BE2C (cell line): ENCODE data around the gene ANTXRL.

Experiments
- DNase-seq: peaks from one replicate; pipeline ENCODE4 v3.0.0-alpha.2; 2020
- H3K27me3 ChIP-seq: fragments of 250-450 bp; sonication (Bioruptor Pico); 2 replicates; pipeline ENCODE4 v1.5.1; 2020; ENCODE audit warnings: mild to moderate bottlenecking
- H3K36me3 ChIP-seq: fragments of 250-450 bp; sonication (Bioruptor Pico); 2 replicates; pipeline ENCODE4 v1.5.1; 2020; ENCODE audit warnings: mild to moderate bottlenecking
- H3K4me1 ChIP-seq: fragments of 250-450 bp; sonication (Bioruptor Pico); 2 replicates; pipeline ENCODE4 v1.5.1; 2020
- H3K4me3 ChIP-seq: 2 replicates; pipeline ENCODE4 v1.5.1; 2011; ENCODE audit warnings: low read depth, low read length
- H3K9me3 ChIP-seq: fragments of 250-450 bp; sonication (Bioruptor Pico); 2 replicates; pipeline ENCODE4 v1.5.1; 2020
- TF ChIP-seq, protein P1 (sequence below): IDR thresholded peaks from 2 replicates; pipeline ENCODE4 v1.5.1; 2012; ENCODE audit warnings: mild to moderate bottlenecking, low read depth, low read length

Gene ANTXRL

DNA sequence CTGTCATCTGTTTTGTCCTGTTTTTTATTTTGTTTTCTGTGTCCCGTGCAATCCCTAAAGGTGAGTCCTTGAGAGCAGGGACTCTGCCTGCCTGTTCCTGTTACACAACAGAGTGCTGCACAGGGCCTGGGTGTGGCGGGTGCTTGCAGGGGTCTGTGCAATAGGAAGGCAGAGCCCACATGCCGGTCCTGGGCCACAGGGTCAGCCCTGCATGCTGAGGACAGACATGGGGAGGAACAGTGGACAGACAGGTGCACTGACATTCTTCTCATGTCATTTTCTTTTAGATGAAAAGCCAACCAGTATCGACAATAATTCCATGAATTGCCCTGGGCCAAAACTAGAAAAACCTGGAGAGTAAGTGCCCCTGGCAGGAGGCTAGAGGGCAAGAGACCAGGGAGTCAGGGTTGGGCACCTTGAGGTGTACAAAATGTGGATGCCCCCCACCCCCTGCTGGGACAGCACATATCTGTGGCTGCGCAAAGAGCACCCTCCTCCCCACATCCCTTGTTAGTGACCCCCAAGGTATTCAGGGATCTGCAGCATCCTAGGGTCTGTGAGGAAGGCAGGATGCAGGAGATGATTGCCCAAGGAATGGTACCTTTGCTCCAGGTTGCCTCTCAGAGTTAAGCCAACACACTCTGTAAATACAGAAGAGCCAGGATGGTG, 19.9 kb downstream of the ANTXRL start:
- H3K27me3 ChIP-seq: no peaks in the 10 kb centered on the region
- DNase-seq: no peak
- no peaks in the 10 kb centered on the region for H3K4me1 ChIP-seq
- no peaks in the 10 kb centered on the region for H3K36me3 ChIP-seq
- H3K4me3 ChIP-seq: no peak overlapping the region
- TF ChIP-seq, protein P1, sequence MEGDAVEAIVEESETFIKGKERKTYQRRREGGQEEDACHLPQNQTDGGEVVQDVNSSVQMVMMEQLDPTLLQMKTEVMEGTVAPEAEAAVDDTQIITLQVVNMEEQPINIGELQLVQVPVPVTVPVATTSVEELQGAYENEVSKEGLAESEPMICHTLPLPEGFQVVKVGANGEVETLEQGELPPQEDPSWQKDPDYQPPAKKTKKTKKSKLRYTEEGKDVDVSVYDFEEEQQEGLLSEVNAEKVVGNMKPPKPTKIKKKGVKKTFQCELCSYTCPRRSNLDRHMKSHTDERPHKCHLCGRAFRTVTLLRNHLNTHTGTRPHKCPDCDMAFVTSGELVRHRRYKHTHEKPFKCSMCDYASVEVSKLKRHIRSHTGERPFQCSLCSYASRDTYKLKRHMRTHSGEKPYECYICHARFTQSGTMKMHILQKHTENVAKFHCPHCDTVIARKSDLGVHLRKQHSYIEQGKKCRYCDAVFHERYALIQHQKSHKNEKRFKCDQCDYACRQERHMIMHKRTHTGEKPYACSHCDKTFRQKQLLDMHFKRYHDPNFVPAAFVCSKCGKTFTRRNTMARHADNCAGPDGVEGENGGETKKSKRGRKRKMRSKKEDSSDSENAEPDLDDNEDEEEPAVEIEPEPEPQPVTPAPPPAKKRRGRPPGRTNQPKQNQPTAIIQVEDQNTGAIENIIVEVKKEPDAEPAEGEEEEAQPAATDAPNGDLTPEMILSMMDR: no peak
- H3K9me3 ChIP-seq: no peaks in the 10 kb centered on the region

DNA sequence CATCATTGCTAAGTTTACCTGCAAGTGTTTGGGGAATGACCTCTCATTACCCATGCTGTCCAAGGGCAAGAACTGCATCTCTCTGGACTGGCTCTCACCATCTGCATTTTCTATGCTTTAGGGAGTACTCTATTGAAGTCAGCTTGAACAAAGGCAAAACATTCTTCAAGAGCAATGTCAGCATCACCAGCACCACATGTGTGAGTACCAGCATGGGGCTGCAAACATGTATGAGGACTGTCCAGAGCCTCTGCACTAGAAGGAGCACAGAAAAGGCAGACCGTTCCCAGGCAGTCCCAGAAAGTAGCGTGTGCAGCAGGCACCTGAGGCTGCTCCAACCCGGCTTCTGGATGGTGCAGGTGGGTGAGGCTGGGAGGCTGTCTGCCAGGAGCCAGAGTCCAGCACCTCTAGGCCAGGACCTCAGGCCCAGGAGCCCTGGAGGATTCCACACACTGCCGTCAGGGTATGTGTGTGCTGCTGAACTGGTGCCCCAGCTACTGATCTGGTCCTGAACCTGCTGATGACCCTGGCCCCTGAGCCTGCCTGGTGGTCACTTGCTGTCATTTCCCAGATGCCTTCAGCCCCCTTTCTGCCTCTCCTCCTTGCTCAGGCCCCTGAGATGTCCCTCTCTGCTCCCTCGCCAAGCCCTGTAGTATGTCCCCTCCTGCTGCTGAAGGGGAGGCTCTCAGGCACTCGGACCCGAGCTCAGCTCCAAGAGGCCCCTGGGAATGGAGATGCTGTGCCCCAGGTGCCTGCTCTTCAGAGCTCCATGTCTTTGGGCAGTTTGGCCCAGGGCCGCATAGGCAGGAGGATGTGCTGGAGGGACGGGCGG, 20.7 kb downstream of the ANTXRL start:
- Histone ChIP-seq H3K4me3 (no peak overlapping the region), H3K9me3 (no peaks in the 10 kb centered on the region), H3K36me3 (no peaks in the 10 kb centered on the region), H3K27me3 (no peaks in the 10 kb centered on the region), H3K4me1 (no peaks in the 10 kb centered on the region)
- DNase-seq: no peak
- TF ChIP-seq, protein P1: no peak

DNA sequence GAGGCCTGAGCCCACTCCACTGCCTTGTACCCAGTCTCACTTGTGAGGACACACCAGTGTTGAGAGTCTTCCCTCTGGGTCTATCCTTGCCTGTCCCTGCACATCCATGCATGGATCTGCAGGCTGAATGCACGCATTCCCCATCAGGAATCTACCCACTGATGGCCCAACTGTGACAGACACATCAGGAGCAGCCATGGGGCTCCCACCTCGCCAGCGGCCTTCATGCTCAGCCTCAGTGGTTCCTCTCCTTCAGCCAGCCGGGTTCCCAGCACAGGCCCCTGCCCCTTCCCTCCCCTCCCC, 21.3 kb downstream of the ANTXRL start:
- no peaks in the 10 kb centered on the region for H3K9me3 ChIP-seq
- H3K4me1 ChIP-seq: no peaks in the 10 kb centered on the region
- TF ChIP-seq, protein P1: no peak
- H3K4me3 ChIP-seq: no peak overlapping the region
- H3K27me3 ChIP-seq: no peaks in the 10 kb centered on the region
- no peak for DNase-seq
- H3K36me3 ChIP-seq: no peaks in the 10 kb centered on the region

DNA sequence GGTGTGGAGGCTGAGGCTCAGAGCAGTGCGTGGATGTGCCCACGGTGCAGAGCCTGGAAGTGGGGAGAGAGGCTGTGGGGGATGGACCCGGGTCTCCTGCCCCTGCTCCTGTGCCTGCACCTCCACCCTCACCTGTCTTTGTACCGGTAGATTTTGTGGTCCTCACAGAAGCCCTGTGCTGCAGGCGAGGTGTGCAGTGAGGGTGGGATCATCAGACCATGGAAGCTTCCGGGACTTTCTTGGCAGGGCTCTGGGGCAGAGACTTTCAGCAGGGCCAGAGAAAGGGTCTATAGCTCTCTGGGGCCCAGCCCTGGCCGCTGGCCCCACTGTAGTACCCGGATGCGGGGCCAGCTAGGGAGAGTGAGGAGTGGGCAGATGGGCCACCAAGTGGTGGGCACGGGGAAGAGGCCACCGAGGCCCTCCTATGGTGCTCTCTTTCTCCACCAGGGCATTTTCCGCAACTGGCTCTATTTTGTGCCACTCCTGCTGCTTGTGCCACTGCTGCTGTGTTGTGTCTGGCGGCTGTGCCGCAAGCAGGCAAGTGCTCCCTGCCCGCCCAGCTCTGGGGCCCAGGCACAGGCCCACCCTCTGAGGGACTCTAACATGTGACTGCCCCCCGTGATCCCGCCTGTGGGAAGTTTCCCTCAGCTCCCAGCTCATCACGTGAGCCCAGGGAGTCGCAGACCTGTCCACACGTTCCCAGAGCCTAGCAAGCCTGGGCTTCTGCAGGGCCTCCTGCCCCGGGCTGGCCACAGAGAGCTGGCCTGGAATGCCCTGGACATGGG, 22.1 kb downstream of the ANTXRL start:
- no peaks in the 10 kb centered on the region for H3K27me3 ChIP-seq
- no peaks in the 10 kb centered on the region for H3K36me3 ChIP-seq
- H3K4me3 ChIP-seq: no peak overlapping the region
- DNase-seq: no peak
- H3K9me3 ChIP-seq: no peaks in the 10 kb centered on the region
- TF ChIP-seq, protein P1: no peak
- no peaks in the 10 kb centered on the region for H3K4me1 ChIP-seq

DNA sequence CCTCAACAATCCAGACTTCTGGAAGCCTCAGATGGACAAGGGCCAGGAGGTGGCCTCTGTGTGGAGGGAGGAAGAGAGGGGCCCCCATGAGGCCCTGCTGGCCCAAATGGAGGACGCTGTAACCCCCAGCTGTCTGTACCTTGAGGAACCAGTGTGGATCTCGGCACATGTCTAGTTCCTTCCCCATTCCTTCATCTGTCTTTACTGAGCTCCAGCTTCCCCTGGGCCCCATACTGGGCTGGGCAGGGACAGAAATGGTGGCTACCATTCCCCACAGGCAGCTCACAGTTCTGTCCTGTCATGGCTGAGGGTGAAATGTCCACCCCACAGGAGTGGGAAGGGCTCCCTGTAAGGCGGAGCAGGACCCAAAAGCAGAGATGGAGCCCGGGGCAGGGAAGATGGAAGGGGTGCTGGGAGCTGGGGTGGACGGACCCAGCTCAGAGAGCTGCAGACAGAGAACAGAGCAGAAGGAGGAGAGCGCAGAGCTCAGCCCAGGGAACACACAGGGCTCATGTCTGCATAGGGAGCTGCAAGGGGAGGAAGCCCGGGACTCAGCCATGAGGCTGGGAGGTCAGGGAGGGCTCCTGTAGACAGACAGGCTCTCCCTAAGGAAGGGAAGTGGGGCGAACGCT, 22.8 kb downstream of the ANTXRL start:
- DNase-seq: no peak
- TF ChIP-seq, protein P1: no peak
- H3K27me3 ChIP-seq: no peaks in the 10 kb centered on the region
- H3K36me3 ChIP-seq: no peaks in the 10 kb centered on the region
- no peaks in the 10 kb centered on the region for H3K9me3 ChIP-seq
- no peak overlapping the region for H3K4me3 ChIP-seq
- no peaks in the 10 kb centered on the region for H3K4me1 ChIP-seq
